DOHH2 (cell line): Measurements from ENCODE around the gene LHX2.

ENCODE experiments used
- CTCF ChIP-seq: fragments of 200-600 bp; sonication (generic); IDR thresholded peaks from one replicate; pipeline ENCODE4 v1.5.1; 2014; ENCODE audit warnings: antibody characterized with exemption, mild to moderate bottlenecking, low read depth, low read length; ENCODE audit not compliant: poor library complexity, severe bottlenecking
- EZH2phosphoT487 ChIP-seq: fragments of 200-600 bp; sonication (generic); IDR thresholded peaks from 2 replicates; pipeline ENCODE4 v1.6.1; 2017; ENCODE audit warnings: borderline replicate concordance, mild to moderate bottlenecking, antibody characterized with exemption, low read length, moderate library complexity, mixed read lengths

- TF ChIP-seq CTCF: no peak
- TF ChIP-seq EZH2phosphoT487: peak; percentile 71; the same call in 1 of the 2 replicates
Measured at GRCh38 chr9:124010665-124011321, 775 bp upstream of the LHX2 start.
